Lung (tissue), 12 donors: Measurements from ENCODE around the gene ADCY1. TPM values are rescaled to one million over a fixed set of nuclear protein-coding genes. Genes with fewer than 3 reads are reported as not detected.

Experiments used
- ATAC-seq: fragments of 200-7000 bp; cut with Tn5 transposase; one replicate; pipeline ENCODE4 v1.9.1; 2020; ENCODE audit warnings: moderate number of reproducible peaks; ENCODE audit not compliant: insufficient read depth, low FRiP score
- DNase-seq, 3 donors: peaks; one replicate each; pipeline ENCODE4 v3.0.0-alpha.2; 2013 to 2017
- H3K27ac ChIP-seq, 2 donors: one replicate each; pipeline ENCODE4 v1.5.1; 2013; ENCODE audit warnings: mild to moderate bottlenecking in 2 of 2, moderate library complexity in 2 of 2, control low read depth in 1 of 2, inconsistent platforms in 1 of 2, low read depth in 1 of 2, low read length in 1 of 2
- H3K27me3 ChIP-seq, 3 donors: one replicate each; pipeline ENCODE4 v1.5.1; 2013; ENCODE audit warnings: low read length in 2 of 3; ENCODE audit not compliant: control insufficient read depth in 3 of 3, insufficient read depth in 3 of 3
- H3K36me3 ChIP-seq, 4 donors: one replicate each; pipeline ENCODE4 v1.5.1; 2013; ENCODE audit warnings: low read length in 4 of 4, mild to moderate bottlenecking in 1 of 4, moderate library complexity in 1 of 4; ENCODE audit not compliant: control insufficient read depth in 4 of 4, insufficient read depth in 4 of 4
- H3K4me1 ChIP-seq, 5 donors: one replicate each; pipeline ENCODE4 v1.5.1; 2013; ENCODE audit warnings: low read length in 5 of 5, mild to moderate bottlenecking in 2 of 5, moderate library complexity in 1 of 5; ENCODE audit not compliant: control insufficient read depth in 5 of 5, insufficient read depth in 5 of 5
- H3K4me3 ChIP-seq: one replicate; pipeline ENCODE4 v1.5.1; 2013; ENCODE audit warnings: mild to moderate bottlenecking, control low read depth, moderate library complexity
- H3K9ac ChIP-seq, 2 donors: one replicate each; pipeline ENCODE4 v1.5.1; 2013; ENCODE audit warnings: low read length in 2 of 2, control low read depth in 1 of 2; ENCODE audit not compliant: insufficient read depth in 1 of 2
- H3K9me3 ChIP-seq, 4 donors: one replicate each; pipeline ENCODE4 v1.5.1; 2013; ENCODE audit warnings: low read length in 3 of 4, mild to moderate bottlenecking in 1 of 4, moderate library complexity in 1 of 4; ENCODE audit not compliant: control insufficient read depth in 4 of 4, insufficient read depth in 3 of 4
- WGBS, 2 donors: extraction: QIAGEN DNeasy Blood & Tissue Kit; methylation state at CpG; one replicate each; pipeline ENCODE4 v1.1.7; 2013; 5-methylcytosine and 5-hydroxymethylcytosine counted together
- polyA plus RNA-seq, 2 donors: library from polyadenylated mRNA; stranded (reverse); fragments of 200-250 nt; gene quantifications; one replicate each; pipeline ENCODE4 v1.2.1, GENCODE V29; 2013
- total RNA-seq, 2 donors: library from RNA; depleted of rRNA in 1 of 2; stranded (reverse); fragments of >200 nt in 1 of 2; gene quantifications; one replicate each; pipeline ENCODE4 v1.2.1, GENCODE V29; 2014 to 2021
- TF ChIP-seq, protein P1 (sequence below): IDR thresholded peaks from 2 replicates; pipeline ENCODE4 v1.5.1; 2012; ENCODE audit warnings: mild to moderate bottlenecking; ENCODE audit errors: control extremely low read depth, extremely low read depth
- donor health status: control.
- donor health status: control.
- donor health status: Bipolar disorder and iron deficiency.
- donor health status: healthy.
- donor health status: DM: yes; HTN: yes; CAD: no.

Gene ADCY1
- total and polyA plus RNA-seq, 4 donors, result 0.14 to 1.8 (median 0.28) TPM

GRCh38 chr7:45711161-45711490, 137.0 kb downstream of the ADCY1 start:
- DNase-seq, result no peak
- 94% methylated on average over 5 of the region's 5 CpGs for WGBS, 2 donors
- no peaks in the 10 kb centered on the region for H3K27me3 ChIP-seq
- H3K4me3 ChIP-seq, result no peak overlapping the region
- peaks cover 0 to 2% (median 0%) of the 10 kb centered on the region in 5 donors for H3K4me1 ChIP-seq
- TF ChIP-seq, protein P1, sequence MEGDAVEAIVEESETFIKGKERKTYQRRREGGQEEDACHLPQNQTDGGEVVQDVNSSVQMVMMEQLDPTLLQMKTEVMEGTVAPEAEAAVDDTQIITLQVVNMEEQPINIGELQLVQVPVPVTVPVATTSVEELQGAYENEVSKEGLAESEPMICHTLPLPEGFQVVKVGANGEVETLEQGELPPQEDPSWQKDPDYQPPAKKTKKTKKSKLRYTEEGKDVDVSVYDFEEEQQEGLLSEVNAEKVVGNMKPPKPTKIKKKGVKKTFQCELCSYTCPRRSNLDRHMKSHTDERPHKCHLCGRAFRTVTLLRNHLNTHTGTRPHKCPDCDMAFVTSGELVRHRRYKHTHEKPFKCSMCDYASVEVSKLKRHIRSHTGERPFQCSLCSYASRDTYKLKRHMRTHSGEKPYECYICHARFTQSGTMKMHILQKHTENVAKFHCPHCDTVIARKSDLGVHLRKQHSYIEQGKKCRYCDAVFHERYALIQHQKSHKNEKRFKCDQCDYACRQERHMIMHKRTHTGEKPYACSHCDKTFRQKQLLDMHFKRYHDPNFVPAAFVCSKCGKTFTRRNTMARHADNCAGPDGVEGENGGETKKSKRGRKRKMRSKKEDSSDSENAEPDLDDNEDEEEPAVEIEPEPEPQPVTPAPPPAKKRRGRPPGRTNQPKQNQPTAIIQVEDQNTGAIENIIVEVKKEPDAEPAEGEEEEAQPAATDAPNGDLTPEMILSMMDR, result no peak
- no peaks in the 10 kb centered on the region for H3K9me3 ChIP-seq
- ATAC-seq, result no peak
- H3K36me3 ChIP-seq, result no peaks in the 10 kb centered on the region
- no peak overlapping the region for H3K9ac ChIP-seq
- H3K27ac ChIP-seq, result no peak overlapping the region

DNA sequence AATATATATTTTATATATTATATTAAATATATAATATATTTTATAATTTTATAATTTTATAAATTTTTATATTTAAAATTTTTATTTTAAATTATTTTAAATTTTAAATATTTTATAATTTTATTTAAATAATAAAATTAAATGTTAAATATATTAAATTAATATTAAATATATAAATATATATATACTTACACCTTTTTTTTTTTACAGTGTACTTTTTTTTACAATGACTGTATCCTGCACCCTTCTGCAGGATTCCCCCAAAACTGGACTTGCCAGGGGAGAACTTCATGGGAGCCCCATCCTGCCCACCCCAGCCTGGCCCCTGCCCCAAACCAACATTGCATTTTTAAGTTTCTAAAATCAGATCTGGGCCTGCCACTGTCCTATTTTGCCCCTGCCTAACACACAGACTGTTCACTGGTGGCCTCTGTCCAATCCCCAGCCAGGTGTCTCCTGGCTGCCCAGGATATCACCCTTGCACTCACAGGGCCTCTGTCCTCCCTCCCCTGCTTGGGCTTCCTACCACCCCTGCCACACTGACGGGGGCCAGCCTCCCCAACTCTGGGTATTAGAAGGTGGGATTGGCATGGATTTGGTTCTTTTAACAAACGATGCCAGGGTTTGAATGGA, 138.0 kb downstream of the ADCY1 start:
- Histone ChIP-seq H3K4me3 (no peak overlapping the region), H3K9me3 (no peaks in the 10 kb centered on the region), H3K4me1 (peaks cover 0 to 8% (median 0%) of the 10 kb centered on the region in 5 donors), H3K36me3 (no peaks in the 10 kb centered on the region), H3K27ac (no peak overlapping the region), H3K27me3 (no peaks in the 10 kb centered on the region), H3K9ac (no peak overlapping the region)
- DNase-seq (no peak), ATAC-seq (no peak)
- TF ChIP-seq, protein P1, result no peak
- WGBS, 2 donors, result 84 to 93% methylated on average over 2 of the region's 2 CpGs

DNA sequence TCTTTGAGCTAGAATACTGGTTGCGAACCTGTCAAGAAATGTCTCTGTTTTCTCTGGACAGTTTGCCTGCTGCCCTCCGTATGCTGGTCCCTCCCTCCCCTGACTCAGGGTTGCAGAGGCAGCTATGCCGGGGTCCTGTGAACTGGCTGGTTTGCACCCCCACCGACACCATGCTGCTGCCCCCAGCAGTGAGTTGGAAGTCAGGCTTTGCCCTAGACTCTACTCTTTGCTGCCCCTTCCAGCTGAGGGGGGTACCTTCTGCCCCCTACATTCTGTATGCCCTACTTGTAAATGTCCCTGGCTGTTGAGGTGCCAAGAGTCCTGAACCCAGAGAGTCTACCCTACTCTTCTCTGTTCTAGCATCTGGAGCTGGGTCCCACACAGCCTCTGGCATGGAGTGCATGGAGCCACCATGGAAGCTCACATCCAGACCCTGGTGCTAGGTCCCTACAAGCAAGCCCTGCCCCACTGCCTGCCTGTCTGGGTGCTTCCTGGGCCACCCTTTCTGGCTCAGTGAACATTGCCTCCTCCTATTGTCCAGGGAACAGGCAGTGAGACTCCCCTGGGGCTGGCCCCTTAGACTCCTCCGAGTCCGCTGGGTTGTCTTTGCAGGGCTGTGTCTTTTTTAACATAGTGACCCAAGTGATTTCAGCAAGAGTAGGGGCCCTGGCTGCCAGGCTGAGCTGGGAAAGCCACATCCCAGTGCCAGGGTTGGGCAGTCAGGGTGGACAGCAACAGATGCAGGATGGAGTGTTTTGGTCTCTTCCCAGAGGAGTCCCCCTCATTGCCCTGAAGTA, 138.9 kb downstream of the ADCY1 start:
- ATAC-seq, result no peak
- Histone ChIP-seq H3K4me3 (no peak overlapping the region), H3K9me3 (no peaks in the 10 kb centered on the region), H3K9ac (no peak overlapping the region), H3K4me1 (peaks cover 0 to 8% (median 0%) of the 10 kb centered on the region in 5 donors), H3K27me3 (no peaks in the 10 kb centered on the region), H3K27ac (no peak overlapping the region), H3K36me3 (no peaks in the 10 kb centered on the region)
- TF ChIP-seq, protein P1, result no peak
- WGBS, 2 donors, result 94% methylated on average over 6 of the region's 6 CpGs
- no peak for DNase-seq
